Activated CD4-positive, CD25-positive, alpha-beta regulatory T cell treated with anti-CD3 and anti-CD28 coated beads, Interleukin-2, amount 50 U/mL, for 24 hours (primary cell): ENCODE results near the gene SP3.
"Not testable (repeated sequence)": the region's sequence is repeated elsewhere in the genome, so short reads cannot be mapped to it uniquely, and the experiment has no call there.

Experiments used
- ATAC-seq, 2 donors: fragments of 150-1000 bp; cut with Tn5 transposase; one replicate each; pipeline ENCODE4 v1.10.0; 2021; ENCODE audit warnings: mild to moderate bottlenecking in 1 of 2, moderate library complexity in 1 of 2

The SP3 gene

DNA sequence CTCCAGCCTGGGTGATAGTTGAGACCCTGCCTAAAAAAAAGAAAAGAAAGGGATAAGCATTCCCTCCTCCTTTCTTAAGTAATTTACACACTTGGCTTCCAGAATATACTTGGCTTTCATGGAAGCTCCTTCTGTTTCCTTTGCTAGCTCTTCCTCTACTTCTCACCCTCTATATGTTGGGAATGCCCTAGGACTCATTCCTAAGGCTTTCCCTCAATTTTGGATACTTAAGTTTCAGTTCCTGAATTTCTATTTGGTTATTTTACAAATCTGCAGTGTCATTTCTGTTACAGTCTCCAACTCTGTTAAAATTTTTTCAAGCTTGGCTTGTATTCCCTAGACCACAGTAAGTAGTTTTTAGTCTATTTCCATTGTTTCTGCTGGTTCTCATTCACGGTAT lies 23.6 kb downstream of the SP3 start:
- no peak for ATAC-seq

GRCh38 chr2:173940208-173941020 lies 24.8 kb downstream of the SP3 start:
- ATAC-seq = no peak

- no peak for ATAC-seq
Observed at GRCh38 chr2:173938700-173939384, 26.3 kb downstream of the SP3 start.

DNA sequence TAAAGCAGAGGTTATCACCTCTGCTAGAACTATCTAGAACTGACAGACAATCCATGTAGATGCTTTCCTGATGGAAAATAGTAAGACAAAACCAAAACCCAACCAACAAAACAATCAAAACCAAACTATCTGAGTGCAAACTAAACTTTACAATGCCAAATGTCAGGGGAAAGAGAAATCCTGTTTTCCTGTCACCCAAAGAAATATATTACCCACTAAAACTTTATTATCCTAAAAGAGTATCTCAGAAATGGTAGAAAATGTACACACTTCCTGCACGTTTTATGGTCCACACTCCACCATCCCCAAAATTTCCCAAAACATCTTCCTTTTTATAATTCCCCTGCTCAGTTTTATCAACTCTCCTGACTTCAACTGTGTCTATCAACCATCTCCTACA lies 29.9 kb downstream of the SP3 start:
- ATAC-seq = no peak

- no peak for ATAC-seq
Observed at GRCh38 chr2:173934895-173935294, 30.3 kb downstream of the SP3 start.

DNA sequence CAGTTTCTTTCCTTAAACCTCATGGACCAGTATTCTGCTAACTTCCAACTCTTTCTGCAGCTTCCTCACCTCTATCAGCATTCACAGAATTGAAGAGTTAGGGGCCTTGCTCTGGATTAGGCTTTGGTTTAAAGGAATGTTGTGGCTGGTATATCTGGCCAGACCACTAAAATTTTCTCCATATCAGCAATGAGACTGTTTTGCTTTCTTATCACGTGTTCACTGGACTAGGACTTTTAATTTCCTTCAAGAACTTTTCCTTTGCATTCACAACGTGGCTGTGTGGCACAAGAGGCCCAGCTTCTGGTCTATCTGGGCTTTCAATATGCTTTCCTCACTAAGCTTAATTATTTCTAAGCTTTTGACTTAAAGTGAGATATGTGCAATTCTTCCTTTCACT lies 33.4 kb downstream of the SP3 start:
- no peak for ATAC-seq

- no peak for ATAC-seq
Observed at GRCh38 chr2:173929441-173929840, 35.7 kb downstream of the SP3 start.

DNA sequence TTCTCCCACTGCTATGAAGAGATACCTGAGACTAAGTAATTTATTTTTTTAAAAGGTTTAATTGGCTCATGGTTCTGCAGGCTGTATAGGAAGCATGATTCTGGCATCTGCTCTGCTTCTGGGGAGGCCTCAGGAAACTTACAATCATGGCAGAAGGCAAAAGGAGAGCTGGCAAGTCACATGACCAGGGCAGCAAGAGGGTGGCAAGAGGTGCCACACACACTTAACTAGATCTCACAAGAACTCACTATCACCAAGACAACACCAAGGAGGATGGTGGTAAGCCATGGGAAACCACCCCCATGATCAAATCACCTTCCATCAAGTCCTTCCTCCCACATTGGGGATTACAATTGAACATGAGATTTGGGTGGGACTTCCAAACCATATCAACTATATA lies 38.3 kb downstream of the SP3 start:
- ATAC-seq = no peak

DNA sequence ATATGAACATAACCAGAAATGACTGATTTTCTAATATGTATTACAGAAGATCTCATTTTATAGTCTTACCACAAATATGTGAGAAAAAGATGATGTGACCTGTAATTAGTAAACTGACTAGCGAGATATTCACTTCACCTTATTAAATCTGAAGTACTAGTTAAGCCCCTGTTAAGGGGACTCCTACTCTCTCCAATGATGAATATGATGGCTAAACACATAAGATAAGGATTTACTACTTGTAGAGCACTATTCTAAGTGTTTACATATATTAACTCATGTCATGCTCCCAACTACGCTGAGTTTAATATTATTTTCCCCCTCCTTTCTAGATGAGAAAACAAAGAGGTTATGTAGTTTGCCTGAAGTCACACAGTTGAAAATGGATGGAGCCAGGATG lies 40.9 kb downstream of the SP3 start:
- ATAC-seq = no peak

DNA sequence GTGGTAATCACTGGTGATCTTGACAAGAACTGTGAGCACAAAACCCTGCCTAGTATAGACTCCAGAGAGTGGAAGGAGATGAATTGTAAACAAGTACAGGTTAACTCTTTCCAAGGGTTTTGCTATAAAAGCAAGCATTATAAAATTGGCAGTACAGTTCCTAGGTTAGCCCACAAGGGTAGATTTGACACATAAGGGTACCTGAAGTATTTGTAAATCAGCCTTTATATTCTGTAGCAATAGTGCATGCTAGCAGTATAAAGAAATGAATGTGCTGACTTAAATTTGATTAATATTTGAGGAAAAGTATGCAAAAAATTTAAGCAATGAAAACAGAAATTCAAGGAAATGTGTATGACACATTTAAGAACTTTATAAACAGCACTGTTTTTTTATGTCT lies 42.4 kb downstream of the SP3 start:
- peak in 1 of 2 donors; percentile 48 for ATAC-seq

DNA sequence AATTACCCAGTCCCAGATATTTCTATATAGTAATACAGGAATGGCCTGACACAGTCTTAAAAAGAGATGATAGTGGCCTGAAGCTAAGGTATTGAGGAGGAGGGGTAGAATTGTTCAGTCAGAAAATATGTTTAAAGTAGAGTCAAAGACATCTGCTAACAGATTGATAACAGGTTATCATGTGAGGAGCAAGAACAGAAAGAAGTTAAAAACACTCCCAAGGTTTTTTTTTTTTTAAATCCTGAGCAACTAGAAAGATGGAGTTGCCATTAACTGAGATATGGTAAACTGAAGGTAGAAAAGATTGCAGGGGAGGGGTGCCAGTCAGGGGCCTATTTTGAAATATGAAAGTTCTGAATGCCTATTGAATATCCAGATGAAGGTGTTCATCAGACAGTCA lies 43.1 kb downstream of the SP3 start:
- no peak for ATAC-seq

GRCh38 chr2:173914055-173914927 lies 50.9 kb downstream of the SP3 start:
- ATAC-seq = no peak

GRCh38 chr2:173909846-173910245 lies 55.3 kb downstream of the SP3 start:
- no peak for ATAC-seq

DNA sequence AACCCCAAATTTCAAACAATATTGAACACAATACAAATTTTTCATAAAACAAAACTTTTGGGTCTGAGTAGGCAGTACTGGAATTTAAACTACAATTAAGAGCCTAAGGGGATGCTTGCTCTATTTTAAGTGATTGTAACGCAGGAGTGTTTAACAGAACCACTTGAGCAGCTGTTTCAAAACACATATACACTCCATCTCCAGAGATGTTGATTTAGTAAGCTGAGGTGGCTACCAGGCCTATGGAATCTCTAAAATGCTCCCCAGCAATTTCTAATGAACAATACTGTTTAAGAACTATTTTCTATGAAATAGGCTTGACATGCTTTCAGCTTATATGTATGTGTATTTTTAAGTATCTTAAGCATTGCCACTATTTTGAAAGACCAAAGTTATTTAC lies 58.5 kb downstream of the SP3 start:
- no peak for ATAC-seq

GRCh38 chr2:173903601-173904394 lies 61.4 kb downstream of the SP3 start:
- ATAC-seq = no peak

GRCh38 chr2:173898996-173899395 lies 66.2 kb downstream of the SP3 start:
- peak in 1 of 2 donors; percentile 86 for ATAC-seq

GRCh38 chr2:173898178-173898668 lies 67.0 kb downstream of the SP3 start:
- ATAC-seq = peak; percentile 43 to 47

GRCh38 chr2:173896755-173897154 lies 68.4 kb downstream of the SP3 start:
- no peak for ATAC-seq

DNA sequence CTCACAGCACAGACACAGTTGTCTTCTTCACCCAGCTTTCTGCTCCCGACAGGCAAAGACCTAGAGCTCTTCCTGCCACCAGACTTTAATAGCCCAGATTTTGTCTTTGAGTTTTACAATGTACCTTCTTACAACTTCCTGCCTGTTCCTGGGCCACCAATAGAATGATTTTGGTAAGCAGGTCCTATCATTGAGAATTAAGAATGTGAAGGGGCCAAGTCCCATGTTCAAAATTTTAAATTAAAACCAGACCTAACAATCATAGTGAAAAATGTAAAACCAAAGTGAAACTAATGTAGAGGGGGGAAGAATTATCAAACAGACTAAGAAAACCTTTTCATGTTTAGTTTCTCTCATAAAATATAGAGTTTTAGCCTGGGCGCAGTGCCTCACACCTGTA lies 72.8 kb downstream of the SP3 start:
- peak; percentile 13 to 38 for ATAC-seq

DNA sequence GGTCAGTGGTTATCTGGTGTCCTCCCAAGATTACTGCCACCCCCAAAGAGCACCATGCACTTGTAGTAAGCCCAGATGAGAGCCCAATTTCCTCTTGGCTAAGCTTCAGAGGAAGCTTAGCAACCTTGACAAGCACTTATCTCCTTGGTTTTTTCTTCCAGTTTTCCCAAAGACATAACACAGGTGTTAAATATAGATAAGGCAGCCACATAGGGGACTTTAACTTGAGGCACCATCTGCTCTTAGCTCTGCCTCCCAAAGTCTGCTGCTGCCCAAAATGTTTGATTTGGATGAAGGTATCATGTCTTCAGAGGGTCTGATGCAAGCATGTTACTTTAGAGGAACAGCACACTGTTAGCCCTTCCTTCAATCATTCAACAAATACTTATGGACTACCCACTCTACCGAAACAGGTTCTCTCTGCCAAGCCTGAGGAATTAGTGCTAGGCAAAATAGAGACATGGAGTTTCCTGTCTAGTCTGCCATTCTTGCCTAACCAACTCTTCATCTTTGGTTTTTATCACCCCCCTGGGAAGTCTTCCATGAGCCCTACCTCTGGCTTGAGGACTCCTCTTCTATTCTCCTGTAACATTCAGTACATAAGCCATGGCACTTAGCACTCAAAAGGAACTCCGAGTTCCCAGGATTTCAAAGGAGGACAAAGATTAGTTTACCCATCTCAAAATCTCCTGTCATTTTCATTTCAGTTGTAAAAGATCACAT lies 73.7 kb downstream of the SP3 start:
- no peak for ATAC-seq

GRCh38 chr2:173889464-173889863 lies 75.7 kb downstream of the SP3 start:
- ATAC-seq = not testable (repeated sequence)

GRCh38 chr2:173886613-173887012 lies 78.6 kb downstream of the SP3 start:
- no peak for ATAC-seq
